Gastrocnemius medialis (tissue), 4 donors: ENCODE data around the gene SLC15A3.

Experiments
- CTCF ChIP-seq, 5 experiments: fragments of 450-650 bp in 3 of 5; fragments of 200-600 bp in 2 of 5; sonication (generic) in 2 of 5; IDR thresholded peaks in 4 of 5; conservative IDR thresholded peaks in 1 of 5; 1 replicate in 4 of 5; 2 replicates in 1 of 5; pipeline ENCODE4 v1.5.1; 2016 to 2019; ENCODE audit warnings: antibody characterized with exemption in 5 of 5, mild to moderate bottlenecking in 3 of 5, moderate library complexity in 3 of 5
- POLR2A ChIP-seq, 2 donors: fragments of 450-650 bp; IDR thresholded peaks; one replicate each; pipeline ENCODE4 v1.6.1; 2017; ENCODE audit warnings: antibody characterized with exemption in 2 of 2, mild to moderate bottlenecking in 2 of 2, moderate library complexity in 2 of 2

DNA sequence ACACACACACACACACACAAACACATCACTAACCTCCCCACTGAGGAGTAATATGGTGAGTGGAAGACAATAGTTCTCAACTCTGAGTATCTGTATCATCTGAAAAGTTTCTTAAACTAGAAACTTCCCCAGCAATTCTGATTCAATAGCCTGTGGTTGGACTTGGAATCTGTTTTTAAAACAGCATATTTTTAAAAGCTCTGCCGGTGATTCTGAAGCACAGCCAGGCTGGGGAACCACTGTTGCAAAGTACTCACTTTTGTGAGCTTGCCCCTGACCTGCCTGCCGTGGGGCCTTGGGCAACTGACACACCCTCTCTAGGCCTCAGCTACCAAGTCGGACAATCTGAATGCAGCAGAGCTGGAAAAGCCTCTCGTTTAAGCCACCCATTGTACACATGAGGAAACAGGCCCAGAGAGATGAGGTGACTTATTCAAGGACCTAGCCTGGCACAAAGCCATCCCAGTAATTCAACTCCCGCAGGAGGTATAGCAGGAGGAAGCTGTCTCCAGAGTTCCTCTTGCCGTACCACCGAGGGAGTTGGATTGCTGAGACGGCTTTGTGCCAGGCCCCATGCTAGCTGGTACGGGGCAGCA lies 8.9 kb downstream of the SLC15A3 start:
- TF ChIP-seq CTCF (IDR thresholded peaks at IDR 0.05 in 4 of 5, conservative IDR thresholded peaks at IDR 0.05 in 1 of 5) = no peak
- TF ChIP-seq POLR2A (IDR thresholded peaks at IDR 0.05) = no peak
